ENCODE measurements around the gene TRIM54.
"Not testable (repeated sequence)": the region's sequence is repeated elsewhere in the genome, so short reads cannot be mapped to it uniquely, and the experiment has no call there.

The TRIM54 gene

DNA sequence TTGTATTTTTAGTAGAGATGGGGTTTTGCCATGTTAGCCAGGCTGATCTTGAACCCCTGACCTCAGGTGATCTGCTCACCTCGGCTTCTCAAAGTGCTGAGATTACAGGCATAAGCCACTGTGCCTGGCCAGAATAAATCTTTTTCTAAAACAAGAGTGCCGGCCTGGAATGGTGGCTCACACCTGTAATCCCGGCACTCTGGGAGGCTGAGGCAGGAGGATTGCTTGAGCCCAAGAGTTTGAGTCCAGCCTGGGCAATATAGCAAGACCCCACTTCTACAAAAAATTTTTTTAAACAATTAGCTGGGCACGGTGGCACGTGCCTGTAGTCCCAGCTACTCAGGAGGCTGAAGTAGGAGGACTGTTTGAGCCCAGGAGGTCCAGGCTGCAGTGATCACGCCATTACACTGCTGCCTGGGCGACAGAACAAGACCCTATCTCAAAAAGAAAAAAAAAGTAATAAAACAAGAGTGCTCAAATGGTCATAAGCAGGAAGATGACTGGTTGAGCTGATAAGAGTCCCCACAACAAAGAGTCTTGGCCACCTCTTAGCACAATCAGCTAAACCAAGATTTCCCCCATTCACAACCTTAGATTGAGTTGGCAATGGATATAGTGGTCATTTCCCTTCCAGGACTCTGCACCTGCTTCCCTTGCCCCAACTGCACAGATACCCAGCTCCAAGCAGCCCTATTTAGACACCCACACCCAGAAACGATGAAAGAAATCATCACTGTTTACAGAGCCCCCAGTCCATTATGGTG lies 31.8 kb downstream of the TRIM54 start:
- no peak for DNase-seq (ENCODE audit: low spot score)

DNA sequence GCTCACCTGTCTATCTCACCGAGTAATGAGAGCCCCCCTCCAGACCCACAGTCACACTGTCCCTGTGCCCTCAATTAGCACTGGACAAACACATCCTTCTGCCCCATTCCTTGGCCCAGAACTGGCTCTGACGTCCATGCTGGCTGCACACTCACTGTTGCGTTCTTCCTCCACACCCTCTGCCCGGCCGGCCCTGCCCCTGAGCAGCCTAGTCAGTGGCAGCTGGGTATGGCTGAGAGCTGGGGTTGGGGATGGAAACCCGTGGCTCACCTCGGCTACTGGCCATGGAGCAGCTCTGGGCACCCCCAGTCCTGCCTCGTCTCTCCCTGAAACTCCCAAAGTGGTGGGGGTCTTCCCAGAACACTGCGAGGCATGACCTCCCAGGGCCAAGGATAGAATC lies 32.5 kb downstream of the TRIM54 start:
- DNase-seq (ENCODE audit: low spot score): no peak

DNA sequence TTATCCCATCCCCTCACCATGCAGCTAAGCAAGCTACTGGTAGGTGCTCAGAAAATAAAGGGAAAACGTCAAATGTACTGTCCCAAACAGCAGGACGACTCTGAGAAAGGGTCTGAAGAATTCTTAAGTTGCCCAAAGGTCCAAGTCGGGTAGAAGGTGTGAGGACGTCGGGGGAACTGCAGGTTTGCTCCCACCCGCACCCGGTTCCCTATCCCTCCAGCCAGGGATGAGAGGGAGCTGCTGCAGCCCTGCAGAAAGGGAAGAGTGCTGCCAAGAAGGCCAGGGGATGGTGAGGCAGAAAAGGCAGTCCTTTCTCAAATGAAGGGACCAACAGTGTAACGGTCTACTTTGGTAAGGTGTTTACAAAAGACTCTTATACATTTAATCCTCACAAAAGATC lies 32.9 kb downstream of the TRIM54 start:
- no peak for DNase-seq (ENCODE audit: low spot score)

DNA sequence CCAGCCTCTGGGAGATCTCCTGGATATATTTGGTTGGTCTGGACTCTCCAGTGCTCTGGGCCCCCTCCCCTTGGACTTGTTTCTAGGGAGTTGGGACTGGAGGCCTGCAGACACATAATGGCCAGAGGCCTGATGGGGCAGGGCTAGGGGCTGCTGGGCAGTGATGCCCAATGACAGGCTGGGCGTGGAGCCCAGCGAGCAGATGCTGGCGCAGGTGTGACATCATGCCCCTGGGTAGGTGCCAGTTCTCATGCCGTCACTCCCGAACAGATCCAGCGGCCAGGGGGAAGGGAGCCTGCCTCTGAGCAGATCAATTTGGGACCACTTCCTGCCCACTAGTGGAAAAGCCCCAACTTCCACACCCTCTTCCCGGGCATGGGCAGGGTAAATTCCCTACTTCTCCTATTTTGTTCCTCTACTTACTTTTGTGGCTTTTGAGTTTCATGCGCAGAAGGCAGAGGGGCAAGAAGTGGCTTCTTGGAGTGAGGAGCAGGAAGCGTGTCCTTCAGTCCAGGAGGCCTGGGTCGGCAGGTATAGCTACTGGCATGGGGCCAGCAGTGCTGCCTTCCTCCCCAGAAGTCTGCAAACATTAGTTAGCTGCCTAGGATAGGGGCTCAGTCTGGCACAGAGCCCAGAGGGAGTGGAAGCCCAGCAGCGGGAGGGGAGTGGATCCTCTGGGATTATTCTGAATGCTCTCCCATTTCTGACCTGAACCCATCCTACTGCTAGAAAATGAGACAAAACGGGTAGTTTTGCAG lies 34.6 kb downstream of the TRIM54 start:
- DNase-seq (ENCODE audit: low spot score): no peak

DNA sequence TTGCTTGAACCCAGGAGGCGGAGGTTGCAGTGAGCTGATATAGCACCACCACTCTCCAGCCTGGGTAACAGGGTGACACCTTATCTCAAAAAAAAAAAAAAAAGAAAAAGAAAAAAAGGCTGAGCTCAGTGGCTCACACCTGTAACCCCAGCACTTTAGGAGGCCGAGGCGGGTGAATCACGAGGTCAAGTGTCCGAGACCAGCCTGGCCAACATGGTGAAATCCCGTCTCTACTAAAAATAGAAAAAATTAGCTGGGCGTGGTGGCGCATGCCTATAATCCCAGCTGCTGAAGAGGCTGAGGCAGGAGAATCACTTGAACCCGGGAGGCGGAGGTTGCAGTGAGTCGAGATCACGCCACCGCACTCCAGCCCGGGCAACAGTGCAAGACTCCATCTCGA lies 37.6 kb downstream of the TRIM54 start:
- not testable (repeated sequence) for DNase-seq (ENCODE audit: low spot score)

DNA sequence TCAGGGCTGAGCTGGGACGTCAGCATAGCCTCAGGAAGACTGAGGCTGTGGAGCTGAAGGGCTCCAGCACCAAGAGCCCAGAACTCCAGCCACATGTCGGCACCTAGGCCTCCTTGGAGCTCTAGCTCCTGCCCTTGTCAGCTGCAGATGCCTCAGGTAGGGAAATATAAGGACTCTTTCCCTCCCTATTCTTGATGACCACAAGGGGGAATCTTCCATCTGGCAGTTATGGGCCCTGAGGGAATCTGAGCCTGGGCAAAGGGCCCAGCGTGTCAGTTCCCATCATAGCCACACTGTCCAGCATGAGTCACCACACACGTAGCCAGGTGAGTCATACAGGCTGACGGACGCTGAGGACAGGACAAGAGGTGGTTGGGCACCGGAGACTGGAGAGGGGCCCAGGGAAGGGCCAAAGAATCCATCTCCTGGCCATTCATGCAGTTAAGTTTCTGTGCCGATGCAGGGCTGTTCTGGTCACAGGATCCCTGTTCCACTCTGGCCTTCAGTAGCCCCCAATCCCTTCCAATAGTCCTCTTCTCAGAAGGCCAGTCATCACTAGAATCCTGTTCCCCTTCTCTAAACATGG lies 38.8 kb downstream of the TRIM54 start:
- DNase-seq (ENCODE audit: low spot score): peak; percentile 93

DNA sequence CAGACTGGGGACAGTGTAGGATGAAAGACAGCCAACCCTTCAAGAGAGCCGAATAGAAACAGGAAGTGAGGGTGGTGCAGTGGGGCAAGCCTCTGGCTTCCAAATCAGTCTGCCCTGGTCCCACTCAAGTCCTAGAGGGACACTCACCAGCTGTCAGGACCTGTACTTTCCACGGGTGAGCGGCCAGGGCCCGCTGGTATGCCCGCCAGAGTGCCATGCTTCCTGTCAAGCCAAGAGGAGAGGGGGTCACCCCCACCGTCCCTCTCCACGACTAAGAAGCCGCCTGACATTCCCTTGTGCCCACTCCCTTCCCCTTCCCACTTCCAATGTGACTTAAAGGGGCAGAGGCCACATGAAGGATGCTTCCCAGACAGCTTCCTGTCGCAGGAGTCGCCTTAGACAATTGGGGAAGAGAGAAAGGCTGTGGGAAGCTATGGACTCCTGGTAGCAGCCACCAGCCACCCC lies 40.1 kb downstream of the TRIM54 start:
- no peak for DNase-seq (ENCODE audit: low spot score)

DNA sequence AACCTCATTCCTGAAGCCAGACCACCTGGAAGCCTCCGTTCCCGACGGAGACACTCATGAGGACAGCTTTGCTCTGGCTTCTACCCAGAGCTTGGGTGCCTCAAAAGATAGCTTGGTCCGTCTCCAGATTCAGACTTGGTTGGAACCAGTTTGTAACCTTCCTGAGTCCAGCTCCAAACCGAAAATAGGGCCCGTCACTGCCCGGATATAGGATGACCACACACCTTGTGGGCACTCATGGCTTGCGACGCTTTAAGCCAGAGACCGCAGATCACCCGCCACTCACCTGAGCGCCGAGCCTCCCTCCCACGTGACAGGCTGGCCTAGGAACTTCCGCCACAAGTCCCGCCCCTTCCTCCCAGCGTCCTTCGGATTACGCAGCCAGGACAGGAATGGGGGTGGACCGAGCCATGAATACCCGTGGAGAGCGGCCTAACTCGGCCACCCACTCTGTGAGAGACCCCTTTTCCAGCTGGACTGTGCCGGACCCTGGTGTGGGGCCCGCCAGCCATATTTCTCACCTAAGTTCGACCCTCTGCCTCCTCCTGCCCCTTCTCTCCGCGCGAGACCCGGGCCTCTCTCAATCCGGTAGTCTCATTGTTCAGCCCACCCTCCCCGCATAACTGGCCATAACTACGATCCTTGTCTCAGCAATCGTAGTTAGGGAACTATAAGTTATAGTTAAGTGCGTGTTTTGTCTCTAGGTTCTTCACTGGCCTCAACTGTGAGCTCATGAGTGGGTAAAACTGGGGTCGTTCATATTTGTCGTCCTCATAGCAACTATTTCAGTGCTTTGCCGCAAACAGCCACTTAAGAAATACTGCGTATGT lies 40.8 kb downstream of the TRIM54 start, which contains the start of gene MPV17:
Gene MPV17, minus strand, starts transcription at position 332 of the 830 bp plus-strand sequence. CDS start 580 bp downstream, outside the sequence.
- DNase-seq (ENCODE audit: low spot score): peak; percentile 95

DNA sequence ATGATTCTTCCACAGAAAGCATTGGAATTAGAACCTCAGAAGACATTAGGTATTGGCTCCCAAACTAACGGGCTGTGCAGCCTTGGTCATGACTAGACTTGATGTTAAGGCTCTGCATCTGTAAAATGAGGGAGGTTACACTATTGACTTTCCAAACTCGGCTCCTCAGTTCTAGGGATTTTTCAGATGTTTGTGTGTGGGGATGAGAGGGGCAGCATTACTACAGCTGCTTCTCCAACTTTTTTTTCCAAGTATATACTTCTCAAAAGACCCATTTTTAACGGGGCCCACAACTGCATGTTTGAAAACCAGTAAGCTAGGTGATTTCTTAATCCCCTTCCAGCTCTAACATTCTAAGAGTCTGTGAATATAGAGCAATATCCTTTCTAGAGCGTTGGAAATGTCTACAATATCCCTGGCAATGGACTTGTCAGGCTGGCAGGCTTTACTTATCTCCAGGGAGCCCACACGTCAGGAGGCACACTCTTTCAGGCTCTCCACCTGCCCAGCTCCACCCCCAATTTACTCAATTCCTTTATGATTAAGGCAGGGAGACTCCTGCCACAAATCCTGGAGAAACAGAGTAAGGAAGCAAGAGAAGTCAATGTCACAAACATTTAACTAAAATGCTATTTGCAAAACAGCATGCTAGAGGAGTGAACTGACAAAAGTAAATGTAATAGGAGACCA lies 41.5 kb downstream of the TRIM54 start:
- DNase-seq (ENCODE audit: low spot score): no peak

DNA sequence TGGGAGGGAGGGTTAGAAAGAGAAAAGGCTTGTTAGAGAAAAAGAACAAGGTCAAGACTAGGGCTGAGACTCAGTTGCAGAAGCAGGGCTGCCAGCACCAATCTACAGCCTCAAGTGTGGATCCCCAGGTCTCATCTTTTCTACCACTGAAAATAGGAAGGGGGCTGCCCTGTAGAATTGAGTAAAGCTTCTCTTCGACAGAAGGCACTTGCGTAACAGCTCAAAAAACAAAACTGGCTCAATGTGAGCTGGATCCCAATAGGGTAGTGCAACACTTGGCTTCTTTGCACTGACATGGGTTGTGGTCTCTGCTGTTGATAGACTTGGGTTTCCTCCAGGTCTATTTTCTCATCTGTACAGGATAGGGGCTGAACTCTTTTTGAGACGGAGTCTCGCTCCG lies 42.5 kb downstream of the TRIM54 start:
- no peak for DNase-seq (ENCODE audit: low spot score)

DNA sequence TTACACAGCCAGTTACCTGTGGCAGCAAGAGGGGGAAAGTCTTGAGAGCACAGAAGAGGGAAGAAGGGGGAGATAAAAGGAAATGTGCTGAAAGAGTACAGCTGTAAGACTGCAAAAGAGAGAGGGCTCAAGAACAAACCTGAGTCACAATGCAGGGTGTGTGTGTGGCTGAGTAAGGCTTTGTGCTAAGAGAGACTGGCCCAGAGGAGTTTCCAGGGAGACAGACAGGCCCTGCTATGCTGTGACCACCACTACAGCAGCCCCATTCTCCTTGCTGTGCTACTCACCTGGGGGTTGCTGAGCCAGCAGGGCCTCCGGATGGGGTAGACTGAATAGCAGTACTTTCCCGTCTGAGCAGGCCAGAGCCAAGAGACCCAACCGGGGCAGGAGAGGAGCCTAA lies 53.1 kb downstream of the TRIM54 start:
- no peak for DNase-seq (ENCODE audit: low spot score)

DNA sequence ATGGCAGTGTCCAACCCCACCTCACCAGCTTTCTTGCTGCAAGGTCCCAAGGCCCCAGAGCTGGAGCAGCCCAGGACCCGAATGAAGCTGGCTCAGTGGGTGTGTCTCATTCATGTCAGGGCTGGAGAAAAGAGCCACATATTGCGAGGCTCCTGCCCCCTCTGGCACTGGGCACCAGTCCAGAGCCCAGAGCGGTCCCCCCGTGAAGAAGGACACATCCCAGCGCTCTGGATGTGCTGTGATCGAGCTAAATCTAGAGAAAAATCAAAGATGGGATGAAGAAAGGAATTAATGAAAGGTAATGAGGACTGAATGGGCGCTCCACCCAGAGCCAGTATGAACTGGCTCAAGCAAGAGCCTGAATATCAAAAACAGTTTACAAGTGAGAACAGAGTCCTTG lies 53.9 kb downstream of the TRIM54 start:
- DNase-seq (ENCODE audit: low spot score): no peak

DNA sequence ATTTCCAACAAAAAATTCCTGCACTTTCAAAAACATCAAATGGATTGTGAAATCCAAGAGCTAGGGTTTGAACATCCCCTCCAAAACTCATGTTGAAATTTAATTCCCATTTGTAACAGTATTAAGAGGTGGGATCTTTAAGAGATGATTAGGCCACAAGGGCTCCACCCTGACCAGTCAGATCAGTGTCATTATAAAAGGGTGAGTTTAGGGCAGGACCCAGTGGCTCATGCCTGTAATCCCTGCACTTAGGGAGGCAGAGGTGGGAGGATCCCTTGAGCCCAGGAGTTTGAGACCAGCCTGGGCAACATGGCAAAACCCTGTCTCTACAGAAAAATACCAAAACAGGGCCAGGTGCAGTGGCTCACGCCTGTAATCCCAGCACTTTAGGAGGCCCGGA lies 65.4 kb downstream of the TRIM54 start:
- no peak for DNase-seq (ENCODE audit: low spot score)

DNA sequence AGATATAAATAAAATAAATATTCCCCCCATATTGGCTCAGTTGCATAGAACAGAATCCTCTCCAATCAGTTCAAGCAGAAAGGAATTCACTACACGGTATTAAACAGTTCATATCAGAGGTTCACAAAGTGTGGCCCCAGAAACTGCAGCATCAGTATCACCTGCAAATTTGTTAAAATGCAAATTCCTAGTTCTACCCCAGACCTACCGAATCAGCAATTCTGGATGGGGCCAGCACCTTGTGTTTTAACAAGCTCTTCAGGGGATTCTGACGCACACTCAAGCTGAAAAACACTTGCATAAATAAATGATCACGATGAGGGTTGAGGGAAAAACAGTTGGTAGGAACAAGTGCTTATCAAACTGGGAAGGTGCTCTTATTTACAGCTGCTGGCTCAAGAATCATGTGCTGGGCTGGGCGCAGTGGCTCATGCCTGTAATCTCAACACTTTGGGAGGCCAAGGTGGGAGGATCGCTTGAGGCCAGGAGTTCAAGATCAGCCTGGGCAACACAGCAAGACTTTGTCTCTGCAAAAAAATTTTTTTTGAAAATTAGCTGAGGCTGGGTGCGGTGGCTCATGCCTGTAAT lies 68.0 kb downstream of the TRIM54 start:
- no peak for DNase-seq (ENCODE audit: low spot score)

DNA sequence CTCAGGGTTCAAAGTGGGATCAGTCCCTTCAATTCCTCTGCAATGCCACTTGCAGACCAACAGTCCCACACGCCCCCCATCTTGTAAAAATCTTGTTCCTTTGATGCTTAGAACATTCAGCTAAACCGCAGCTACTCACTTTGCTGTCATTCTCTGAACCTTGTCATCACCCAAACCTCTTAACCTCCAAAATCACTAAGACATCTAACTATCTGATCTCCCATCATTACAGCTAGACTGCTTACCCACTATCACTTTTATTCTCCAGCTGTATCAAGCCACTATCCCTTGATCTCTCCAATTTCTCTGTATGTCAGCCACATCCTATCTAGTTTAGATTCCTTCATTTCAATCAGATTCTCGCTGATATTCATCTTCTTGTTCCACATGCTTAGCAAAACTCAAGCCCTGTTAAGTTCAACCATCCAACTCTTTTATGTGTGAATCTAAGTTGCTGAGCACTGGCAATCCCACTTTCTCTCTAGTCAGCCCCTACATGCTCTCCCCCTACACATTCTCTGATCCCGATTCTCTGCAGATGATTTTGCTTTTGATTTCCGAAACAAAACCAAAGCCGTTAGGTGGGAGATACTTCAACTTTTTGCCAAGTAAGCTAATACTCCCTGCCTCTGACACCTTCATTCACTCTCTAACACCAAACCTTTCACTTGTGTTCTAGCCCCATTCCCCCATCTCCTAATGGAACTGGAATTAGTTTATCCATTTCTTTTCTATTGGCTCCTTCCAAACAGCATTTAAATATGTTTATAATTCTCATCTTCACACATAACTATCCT lies 69.8 kb downstream of the TRIM54 start:
- no peak for DNase-seq (ENCODE audit: low spot score)

DNA sequence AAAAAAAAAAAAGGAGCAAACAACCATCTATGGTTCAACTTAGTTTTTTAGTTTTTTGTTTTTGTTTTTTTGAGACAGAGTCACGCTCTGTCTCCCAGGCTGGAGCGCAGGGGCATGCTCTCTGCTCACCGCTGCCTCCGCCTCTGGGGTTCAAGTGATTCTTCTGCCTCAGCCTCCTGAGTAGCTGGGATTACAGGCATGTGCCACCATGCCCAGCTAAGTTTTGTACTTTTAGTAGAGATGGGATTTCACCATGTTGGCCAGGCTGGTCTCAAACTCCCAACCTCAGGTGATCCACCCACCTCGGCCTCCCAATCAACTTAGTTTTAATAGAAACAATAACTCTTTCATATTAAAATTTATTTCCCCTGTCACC lies 71.1 kb downstream of the TRIM54 start:
- not testable (repeated sequence) for DNase-seq (ENCODE audit: low spot score)

DNA sequence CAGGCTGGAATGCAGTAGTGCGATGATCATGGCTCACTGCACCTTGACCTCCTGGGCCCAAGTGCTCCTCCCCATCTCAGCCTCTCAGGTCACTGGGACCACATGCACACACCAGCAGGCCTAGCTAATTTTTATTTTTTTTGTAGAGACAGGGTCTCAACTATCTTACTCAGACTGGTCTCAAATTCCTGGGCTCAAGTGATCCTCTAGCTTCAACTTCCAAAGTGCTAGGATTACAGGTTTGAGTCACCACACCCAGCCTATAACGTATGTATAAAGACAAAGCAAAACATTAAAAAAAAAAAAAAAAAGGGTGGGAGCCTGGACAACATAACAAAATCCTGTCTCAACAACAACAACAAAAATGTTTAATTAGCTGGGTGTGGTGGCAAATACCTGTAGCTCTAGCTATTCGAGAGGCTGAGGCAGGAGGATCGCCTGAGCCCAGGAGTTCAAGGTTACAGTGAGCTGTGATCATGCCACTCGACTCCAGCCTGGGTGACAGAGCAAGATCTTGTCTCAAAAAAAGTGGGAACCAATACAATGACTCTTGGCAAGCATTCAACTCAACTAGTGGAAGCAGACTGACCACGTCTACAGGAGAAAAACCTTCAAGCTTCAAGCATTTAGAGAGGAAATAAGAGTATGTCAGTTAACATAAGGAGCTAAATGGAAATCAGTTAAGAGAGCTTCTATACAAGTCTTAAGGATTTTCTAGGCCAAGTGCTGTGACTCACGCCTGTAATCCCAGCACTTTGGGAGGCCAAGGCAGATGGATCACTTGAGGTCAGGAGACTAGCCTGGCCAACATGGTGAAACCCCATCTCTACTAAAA lies 71.8 kb downstream of the TRIM54 start:
- DNase-seq (ENCODE audit: low spot score): no peak

DNA sequence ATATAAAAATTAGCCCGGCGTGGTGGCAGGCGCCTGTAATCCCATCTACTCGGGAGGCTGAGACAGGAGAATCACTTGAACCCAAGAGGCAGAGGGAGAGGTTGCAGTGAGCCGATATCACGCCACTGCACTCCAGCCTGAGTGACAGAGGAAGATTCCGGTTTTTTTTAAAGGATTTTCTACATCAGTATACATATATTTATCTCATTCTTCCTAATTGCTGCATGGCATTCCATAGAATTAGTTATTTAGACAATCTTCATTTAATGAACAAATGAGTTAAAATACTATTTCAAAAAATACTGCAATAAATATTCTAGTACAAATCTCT lies 72.3 kb downstream of the TRIM54 start:
- no peak for DNase-seq (ENCODE audit: low spot score)

DNA sequence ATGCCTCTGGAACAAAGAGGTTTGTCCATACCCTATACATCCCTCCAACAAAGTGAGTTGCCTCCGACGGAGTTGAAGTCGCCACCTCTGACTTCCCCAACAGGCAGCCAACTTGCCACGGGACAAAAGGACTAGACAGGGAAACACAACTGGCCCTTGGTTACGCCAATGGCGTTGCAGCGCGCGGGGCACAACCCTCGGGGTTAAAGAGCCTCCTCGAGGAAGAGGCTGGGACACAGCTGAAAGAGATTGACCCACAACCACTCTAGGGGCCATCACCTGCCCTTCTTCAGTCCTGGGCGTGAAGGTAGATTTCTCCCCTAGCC lies 73.8 kb downstream of the TRIM54 start:
- DNase-seq (ENCODE audit: low spot score): peak; percentile 53

Data from AG08396 (cell line).